ENCODE measurements around the gene KCNMB4.

KCNMB4 gene

GRCh38 chr12:70365648-70366518 lies at the start of gene KCNMB4:
TSS of gene KCNMB4 (plus strand) at chr12:70366290. CDS start at chr12:70366735, 445 bp downstream.
- TF ChIP-seq POU6F1 (CRISPR knock-in tag; IDR thresholded peaks at IDR 0.05; ENCODE audit: borderline replicate concordance, low read depth) (no peak), ZFP30 (CRISPR knock-in tag; IDR thresholded peaks at IDR 0.05) (no peak), CSDC2 (CRISPR knock-in tag; IDR thresholded peaks at IDR 0.05) (no peak), TSHZ2 (CRISPR knock-in tag; IDR thresholded peaks at IDR 0.05) (no peak), PATZ1 (CRISPR knock-in tag; IDR thresholded peaks at IDR 0.05; ENCODE audit: borderline replicate concordance) (no peak), TCF4 (CRISPR knock-in tag; IDR thresholded peaks at IDR 0.05; ENCODE audit: borderline replicate concordance) (no peak), ZC3H10 (CRISPR knock-in tag; IDR thresholded peaks at IDR 0.05) (no peak), ARNTL (CRISPR knock-in tag; IDR thresholded peaks at IDR 0.05; ENCODE audit: borderline replicate concordance, low read depth) (no peak), PPARA (CRISPR knock-in tag; IDR thresholded peaks at IDR 0.05; ENCODE audit: borderline replicate concordance) (no peak), ZNF70 (CRISPR knock-in tag; IDR thresholded peaks at IDR 0.05) (no peak), SNAI2 (CRISPR knock-in tag; IDR thresholded peaks at IDR 0.05) (no peak), GLIS3 (CRISPR knock-in tag; IDR thresholded peaks at IDR 0.05) (no peak), BACH2 (CRISPR knock-in tag; IDR thresholded peaks at IDR 0.05; ENCODE audit: borderline replicate concordance) (no peak)
- peak; percentile 75 for ATAC-seq

- no peak for TF ChIP-seq CSDC2 (CRISPR knock-in tag; IDR thresholded peaks at IDR 0.05)
- TF ChIP-seq TCF4 (CRISPR knock-in tag; IDR thresholded peaks at IDR 0.05; ENCODE audit: borderline replicate concordance) = no peak
- TF ChIP-seq ISL1 (CRISPR knock-in tag; IDR thresholded peaks at IDR 0.05) = no peak
- no peak for TF ChIP-seq ZFP30 (CRISPR knock-in tag; IDR thresholded peaks at IDR 0.05)
- TF ChIP-seq ARNTL (CRISPR knock-in tag; IDR thresholded peaks at IDR 0.05; ENCODE audit: borderline replicate concordance, low read depth) = no peak
- no peak for TF ChIP-seq ZC3H10 (CRISPR knock-in tag; IDR thresholded peaks at IDR 0.05)
- TF ChIP-seq PPARA (CRISPR knock-in tag; IDR thresholded peaks at IDR 0.05; ENCODE audit: borderline replicate concordance) = no peak
- no peak for TF ChIP-seq PATZ1 (CRISPR knock-in tag; IDR thresholded peaks at IDR 0.05; ENCODE audit: borderline replicate concordance)
- TF ChIP-seq OSR1 (CRISPR knock-in tag; IDR thresholded peaks at IDR 0.05) = no peak
- ATAC-seq = no peak
Observed at GRCh38 chr12:70317781-70318180, 48.3 kb upstream of the KCNMB4 start.

GRCh38 chr12:70319605-70320004 lies 46.5 kb upstream of the KCNMB4 start:
- ATAC-seq = no peak
- no peak for TF ChIP-seq TSHZ2 (CRISPR knock-in tag; IDR thresholded peaks at IDR 0.05)
- TF ChIP-seq TCF4 (CRISPR knock-in tag; IDR thresholded peaks at IDR 0.05; ENCODE audit: borderline replicate concordance) = no peak

Data from SK-N-SH treated with all-trans-retinoic acid at 6 μM for 48 hours (cell line).